HepG2 (cell line): ENCODE results near the gene SMAD3. TPM values are rescaled to one million over a fixed set of nuclear protein-coding genes. Genes with fewer than 3 reads are reported as not detected.

Experiments used
- ATAD3A ChIP-seq: sonication (generic); formaldehyde crosslinking; IDR thresholded peaks from 2 replicates; pipeline ENCODE4 v1.4.0; 2020; ENCODE audit warnings: missing genetic modification reagents
- BRF2 ChIP-seq: sonication (generic); formaldehyde crosslinking; IDR thresholded peaks from 2 replicates; pipeline ENCODE4 v1.8.1; 2022; ENCODE audit warnings: mild to moderate bottlenecking, missing genetic modification reagents
- CERS6 ChIP-seq: sonication (generic); formaldehyde crosslinking; IDR thresholded peaks from 2 replicates; pipeline ENCODE4 v1.5.0; 2020; ENCODE audit warnings: missing genetic modification reagents
- CHCHD3 ChIP-seq: sonication (generic); formaldehyde crosslinking; IDR thresholded peaks from 2 replicates; pipeline ENCODE4 v1.8.0; 2022; ENCODE audit warnings: mild to moderate bottlenecking, missing genetic modification reagents, moderate library complexity
- ERF ChIP-seq: IDR thresholded peaks from 2 replicates; pipeline ENCODE4 v1.6.1; 2018; ENCODE audit warnings: missing biosample characterization, missing genetic modification reagents
- FOSL2 ChIP-seq: sonication (generic); formaldehyde crosslinking; IDR thresholded peaks from 2 replicates; pipeline ENCODE4 v1.4.0; 2020; ENCODE audit warnings: missing genetic modification reagents
- ISL2 ChIP-seq: sonication (generic); formaldehyde crosslinking; IDR thresholded peaks from 2 replicates; pipeline ENCODE4 v1.5.0; 2020; ENCODE audit warnings: missing genetic modification reagents
- NR3C1 ChIP-seq: sonication (generic); formaldehyde crosslinking; IDR thresholded peaks from 2 replicates; pipeline ENCODE4 v1.4.0; 2020; ENCODE audit warnings: missing genetic modification reagents
- STAT6 ChIP-seq: sonication (generic); formaldehyde crosslinking; IDR thresholded peaks from 2 replicates; pipeline ENCODE4 v1.4.0; 2020; ENCODE audit warnings: missing genetic modification reagents, mild to moderate bottlenecking, borderline replicate concordance
- TOE1 ChIP-seq: sonication (generic); formaldehyde crosslinking; IDR thresholded peaks from 2 replicates; pipeline ENCODE4 v1.4.0; 2020; ENCODE audit warnings: mild to moderate bottlenecking, missing genetic modification reagents
- TRIM22 ChIP-seq: fragments of 450-650 bp; IDR thresholded peaks from 2 replicates; pipeline ENCODE4 v1.6.1; 2017
- ZBTB14 ChIP-seq: sonication (generic); formaldehyde crosslinking; IDR thresholded peaks from 2 replicates; pipeline ENCODE4 v1.4.0; 2020; ENCODE audit warnings: missing genetic modification reagents
- ZBTB7A ChIP-seq: sonication (generic); formaldehyde crosslinking; IDR thresholded peaks from 2 replicates; pipeline ENCODE4 v1.8.0; 2022; ENCODE audit warnings: mild to moderate bottlenecking, missing genetic modification reagents
- ZEB1 ChIP-seq: IDR thresholded peaks from 2 replicates; pipeline ENCODE4 v1.6.1; 2012; ENCODE audit warnings: mild to moderate bottlenecking, low read depth, inconsistent platforms; ENCODE audit not compliant: insufficient replicate concordance
- ZNF30 ChIP-seq: sonication (generic); formaldehyde crosslinking; IDR thresholded peaks from 2 replicates; pipeline ENCODE4 v1.5.0; 2020; ENCODE audit warnings: mild to moderate bottlenecking, missing genetic modification reagents
- ZNF383 ChIP-seq: sonication (generic); formaldehyde crosslinking; IDR thresholded peaks from 2 replicates; pipeline ENCODE4 v1.4.0; 2020; ENCODE audit warnings: missing genetic modification reagents, mild to moderate bottlenecking, borderline replicate concordance
- ZNF441 ChIP-seq: sonication (generic); formaldehyde crosslinking; IDR thresholded peaks from 2 replicates; pipeline ENCODE4 v1.7.0; 2021; ENCODE audit warnings: missing genetic modification reagents, borderline replicate concordance
- ZNF619 ChIP-seq: sonication (generic); formaldehyde crosslinking; IDR thresholded peaks from 2 replicates; pipeline ENCODE4 v1.4.0; 2020; ENCODE audit warnings: mild to moderate bottlenecking, missing genetic modification reagents
- ZNF644 ChIP-seq: IDR thresholded peaks from 2 replicates; pipeline ENCODE4 v1.6.1; 2016; ENCODE audit warnings: low read depth
- ZNF800 ChIP-seq: sonication (generic); formaldehyde crosslinking; IDR thresholded peaks from 2 replicates; pipeline ENCODE4 v1.4.0; 2020; ENCODE audit warnings: missing genetic modification reagents
- polyA plus RNA-seq, 8 experiments: library from polyadenylated mRNA; depleted of rRNA in 3 of 8; stranded (reverse) in 7 of 8; unstranded in 1 of 8; fragments of >200 nt; fragmentation: Illumina TruSeq in 4 of 8; extraction: Trizol in 4 of 8; gene quantifications; 2 replicates each; pipeline versions ENCODE4 v1.2.1 to v1.2.3, GENCODE V29; 2011 to 2016; ENCODE audit warnings: low read depth in 4 of 8, missing spikeins in 1 of 8, mixed read lengths in 1 of 8; ENCODE audit not compliant: insufficient read depth in 1 of 8
- total RNA-seq, 5 experiments: library from RNA; depleted of rRNA; stranded (reverse); fragments of >200 nt; fragmentation: Illumina TruSeq; extraction: Trizol; gene quantifications; 2 replicates each; pipeline ENCODE4 v1.2.3, GENCODE V29; 2016; ENCODE audit warnings: low read depth in 1 of 5

SMAD3 gene
- total and polyA plus RNA-seq, 2 of the 13 experiments (the other 11 are each of a cell fraction or from before 2014, with no cell fraction given): 8.6 to 56.3 TPM

GRCh38 chr15:67064607-67065530 is 533 bp upstream of the SMAD3 start (continued):
- TF ChIP-seq STAT6 (CRISPR knock-in tag) (no peak), ZBTB14 (CRISPR knock-in tag) (peak; percentile 90), CERS6 (CRISPR knock-in tag) (0 out of 2 replicates have a peak, but pooled peaks have one; percentile 22), NR3C1 (CRISPR knock-in tag) (no peak), ATAD3A (CRISPR knock-in tag) (no peak), ZEB1 (no peak), ZNF30 (CRISPR knock-in tag) (no peak), TRIM22 (no peak), ZNF644 (CRISPR knock-in tag) (no peak), ZNF800 (CRISPR knock-in tag) (peak; percentile 81; the same call in 1 of the 2 replicates), ZNF441 (peak; percentile 59; the same call in 1 of the 2 replicates), BRF2 (CRISPR knock-in tag) (no peak), TOE1 (CRISPR knock-in tag) (no peak), ISL2 (CRISPR knock-in tag) (peak; percentile 59; the same call in 1 of the 2 replicates), ZBTB7A (CRISPR knock-in tag) (peak; percentile 65; the same call in 1 of the 2 replicates), ERF (CRISPR knock-in tag) (peak; percentile 82; the same call in 1 of the 2 replicates), CHCHD3 (CRISPR knock-in tag) (peak; percentile 73; the same call in 1 of the 2 replicates), ZNF383 (CRISPR knock-in tag) (no peak), FOSL2 (CRISPR knock-in tag) (0 out of 2 replicates have a peak, but pooled peaks have one; percentile 22), ZNF619 (CRISPR knock-in tag) (no peak)
